Tibial artery (tissue), 4 donors: Measurements from ENCODE around the gene PDP2.

Source experiments
- DNase-seq, 2 donors: peaks; one replicate each; pipeline ENCODE4 v3.0.0-alpha.2; 2019
- H3K27ac ChIP-seq, 2 donors: fragments of 200-600 bp; sonication (generic) in 1 of 2; 1 replicate in 1 of 2; 2 replicates in 1 of 2; pipeline ENCODE4 v1.5.1; 2018 to 2019; ENCODE audit warnings: mild to moderate bottlenecking in 1 of 2
- H3K27me3 ChIP-seq, 2 donors: fragments of 200-600 bp; sonication (generic) in 1 of 2; one replicate each; pipeline versions ENCODE4 v1.5.1 to v1.6.0; 2016 to 2019
- H3K36me3 ChIP-seq, 3 donors: fragments of 200-600 bp; sonication (generic) in 2 of 3; one replicate each; pipeline ENCODE4 v1.5.1; 2016 to 2019; ENCODE audit warnings: mild to moderate bottlenecking in 2 of 3
- H3K4me1 ChIP-seq, 4 donors: fragments of 200-600 bp; sonication (generic) in 2 of 4; 1 replicate in 3 of 4; 2 replicates in 1 of 4; pipeline ENCODE4 v1.5.1; 2016 to 2019
- H3K4me3 ChIP-seq, 2 donors: fragments of 200-600 bp; sonication (generic) in 1 of 2; 1 replicate in 1 of 2; 2 replicates in 1 of 2; pipeline ENCODE4 v1.5.1; 2018 to 2019; ENCODE audit warnings: mild to moderate bottlenecking in 2 of 2
- H3K9me3 ChIP-seq, 3 donors: fragments of 200-600 bp; sonication (generic) in 1 of 3; one replicate each; pipeline ENCODE4 v1.5.1; 2016 to 2019
- intact Hi-C: fragments of 100-400 bp; cut with DNase I; formaldehyde crosslinking; loops from one replicate; pipeline ENCODE4 v1.15.0; 2023; ENCODE audit warnings: low total_unique reads
- TF ChIP-seq, protein P1 (sequence below), 2 experiments: fragments of 200-600 bp in 1 of 2; fragments of 450-650 bp in 1 of 2; IDR thresholded peaks; one replicate each; pipeline ENCODE4 v1.5.1; 2017 to 2019; ENCODE audit warnings: antibody characterized with exemption in 2 of 2, mild to moderate bottlenecking in 1 of 2, moderate library complexity in 1 of 2

PDP2 gene, protein sequence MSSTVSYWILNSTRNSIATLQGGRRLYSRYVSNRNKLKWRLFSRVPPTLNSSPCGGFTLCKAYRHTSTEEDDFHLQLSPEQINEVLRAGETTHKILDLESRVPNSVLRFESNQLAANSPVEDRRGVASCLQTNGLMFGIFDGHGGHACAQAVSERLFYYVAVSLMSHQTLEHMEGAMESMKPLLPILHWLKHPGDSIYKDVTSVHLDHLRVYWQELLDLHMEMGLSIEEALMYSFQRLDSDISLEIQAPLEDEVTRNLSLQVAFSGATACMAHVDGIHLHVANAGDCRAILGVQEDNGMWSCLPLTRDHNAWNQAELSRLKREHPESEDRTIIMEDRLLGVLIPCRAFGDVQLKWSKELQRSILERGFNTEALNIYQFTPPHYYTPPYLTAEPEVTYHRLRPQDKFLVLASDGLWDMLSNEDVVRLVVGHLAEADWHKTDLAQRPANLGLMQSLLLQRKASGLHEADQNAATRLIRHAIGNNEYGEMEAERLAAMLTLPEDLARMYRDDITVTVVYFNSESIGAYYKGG

DNA sequence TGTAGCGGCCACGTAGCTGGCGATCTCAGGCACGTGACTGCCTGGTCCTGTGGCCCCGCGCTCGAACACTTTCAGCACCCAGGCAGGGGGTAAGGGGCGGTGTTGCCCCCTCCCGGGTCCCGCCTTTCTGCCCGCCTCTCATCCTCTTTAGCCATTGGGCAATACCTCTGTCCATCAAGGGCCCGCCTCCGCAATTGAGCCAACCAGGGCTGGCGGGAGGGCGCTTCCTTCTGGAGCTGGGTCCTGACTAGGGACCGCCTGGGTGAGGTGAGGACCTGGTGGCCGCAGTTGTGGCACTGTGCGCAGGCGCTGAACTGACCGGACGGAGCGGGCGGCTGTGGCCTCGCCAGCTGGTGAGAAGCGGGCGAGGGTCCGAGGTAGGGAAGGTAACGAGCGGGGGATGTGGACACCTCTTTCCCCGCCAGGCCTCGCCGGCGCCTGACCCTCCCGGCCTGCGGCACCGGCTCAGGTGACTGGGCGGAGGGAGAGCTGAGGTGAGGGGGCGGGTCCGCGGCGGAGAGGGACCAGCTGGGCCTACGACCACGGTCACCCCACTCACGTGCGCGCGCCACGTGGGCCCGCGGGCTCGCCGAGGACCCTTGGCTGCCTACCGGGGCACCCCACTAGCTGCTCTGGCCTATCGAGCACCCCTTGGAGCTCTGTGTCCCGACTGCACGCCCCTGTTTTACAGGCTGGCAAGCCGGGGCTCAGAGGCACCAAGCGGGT lies at the start of gene PDP2:
Gene PDP2 (plus strand): TSS at position 228 of the 726 bp plus-strand sequence. CDS start 3,770 bp downstream, outside the sequence.
- Histone ChIP-seq H3K4me1 (peaks cover 4 to 24% (median 15%) of the 10 kb centered on the region in 4 donors), H3K27me3 (no peaks in the 10 kb centered on the region), H3K9me3 (no peaks in the 10 kb centered on the region), H3K27ac (peak within 1 kb of the TSS; percentile 78 to 84), H3K36me3 (peaks cover 12 to 21% (median 13%) of the 10 kb centered on the region in 3 donors), H3K4me3 (peak within 1 kb of the TSS; percentile 80 to 97)
- intact Hi-C loops = loop anchor here (5.0 kb wide), 1 partner anchor 282 kb away; the partner anchor contains the start of gene HSF4
- peak; percentile 97 to 98 for DNase-seq
- TF ChIP-seq, protein P1, sequence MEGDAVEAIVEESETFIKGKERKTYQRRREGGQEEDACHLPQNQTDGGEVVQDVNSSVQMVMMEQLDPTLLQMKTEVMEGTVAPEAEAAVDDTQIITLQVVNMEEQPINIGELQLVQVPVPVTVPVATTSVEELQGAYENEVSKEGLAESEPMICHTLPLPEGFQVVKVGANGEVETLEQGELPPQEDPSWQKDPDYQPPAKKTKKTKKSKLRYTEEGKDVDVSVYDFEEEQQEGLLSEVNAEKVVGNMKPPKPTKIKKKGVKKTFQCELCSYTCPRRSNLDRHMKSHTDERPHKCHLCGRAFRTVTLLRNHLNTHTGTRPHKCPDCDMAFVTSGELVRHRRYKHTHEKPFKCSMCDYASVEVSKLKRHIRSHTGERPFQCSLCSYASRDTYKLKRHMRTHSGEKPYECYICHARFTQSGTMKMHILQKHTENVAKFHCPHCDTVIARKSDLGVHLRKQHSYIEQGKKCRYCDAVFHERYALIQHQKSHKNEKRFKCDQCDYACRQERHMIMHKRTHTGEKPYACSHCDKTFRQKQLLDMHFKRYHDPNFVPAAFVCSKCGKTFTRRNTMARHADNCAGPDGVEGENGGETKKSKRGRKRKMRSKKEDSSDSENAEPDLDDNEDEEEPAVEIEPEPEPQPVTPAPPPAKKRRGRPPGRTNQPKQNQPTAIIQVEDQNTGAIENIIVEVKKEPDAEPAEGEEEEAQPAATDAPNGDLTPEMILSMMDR (IDR thresholded peaks at IDR 0.05) = no peak

DNA sequence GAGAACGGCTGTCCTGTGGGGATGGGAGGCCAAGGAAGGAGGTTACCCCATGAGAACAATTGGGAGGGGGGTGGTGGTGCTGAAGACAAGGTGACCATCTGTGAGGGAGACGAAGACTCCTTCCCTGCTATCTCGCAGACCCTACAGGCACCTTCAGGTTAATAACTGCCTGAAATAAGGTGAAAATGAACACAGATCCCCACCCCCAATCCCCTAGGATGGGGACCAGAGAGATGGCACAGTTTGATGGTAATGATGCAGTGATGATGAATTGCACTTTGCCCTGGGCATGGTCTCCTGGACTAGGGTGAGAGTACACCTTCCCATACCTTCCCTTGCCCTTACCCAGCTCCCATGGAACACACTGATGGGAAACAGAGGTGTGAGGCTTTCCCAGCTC lies 48.1 kb upstream of the PDP2 start:
- TF ChIP-seq, protein P1 (IDR thresholded peaks at IDR 0.05) = no peak
- DNase-seq = no peak
- Histone ChIP-seq H3K27me3 (no peaks in the 10 kb centered on the region), H3K9me3 (no peaks in the 10 kb centered on the region), H3K36me3 (peaks cover 0 to 10% (median 9%) of the 10 kb centered on the region in 3 donors), H3K4me3 (no peak overlapping the region), H3K27ac (no peak overlapping the region), H3K4me1 (peaks cover 0 to 21% (median 15%) of the 10 kb centered on the region in 4 donors)
- intact Hi-C loops = loop anchor here (5.0 to 10.0 kb wide), 2 partner anchors 35 to 177 kb away; no protein-coding TSS in a partner anchor

DNA sequence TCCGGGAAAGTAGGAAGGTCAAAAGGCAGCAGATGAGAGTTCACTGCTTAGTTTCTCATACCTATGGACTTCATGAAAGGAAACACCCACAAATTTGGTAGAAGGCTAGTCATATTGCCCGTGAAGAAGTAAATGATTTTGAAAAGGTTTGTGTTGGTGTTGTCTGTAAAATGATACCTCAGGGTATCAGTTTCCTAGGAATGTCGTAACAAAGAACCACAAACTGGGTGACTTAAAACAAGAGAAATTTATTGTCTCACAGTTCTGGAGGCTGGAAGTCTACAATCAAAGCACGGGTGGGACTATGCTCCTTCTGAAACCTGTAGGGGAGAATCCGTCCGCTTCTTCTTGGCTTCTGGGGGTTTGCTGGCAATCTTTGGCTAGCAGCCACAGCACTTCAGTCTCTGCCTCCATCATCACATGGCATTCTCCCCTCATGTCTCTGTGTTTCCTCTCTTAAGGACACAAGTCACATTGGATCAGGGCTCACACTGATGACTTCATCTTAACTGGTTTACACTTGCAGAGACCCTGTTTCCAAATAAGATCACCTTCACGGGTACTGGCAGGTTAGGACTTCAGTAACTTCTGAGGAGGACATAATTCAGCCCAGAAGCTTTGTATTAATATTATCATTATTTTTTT lies 47.5 kb upstream of the PDP2 start:
- TF ChIP-seq, protein P1 (IDR thresholded peaks at IDR 0.05) = no peak
- intact Hi-C loops = loop anchor here (5.0 to 10.0 kb wide), 2 partner anchors 35 to 178 kb away; no protein-coding TSS in a partner anchor
- DNase-seq = no peak

DNA sequence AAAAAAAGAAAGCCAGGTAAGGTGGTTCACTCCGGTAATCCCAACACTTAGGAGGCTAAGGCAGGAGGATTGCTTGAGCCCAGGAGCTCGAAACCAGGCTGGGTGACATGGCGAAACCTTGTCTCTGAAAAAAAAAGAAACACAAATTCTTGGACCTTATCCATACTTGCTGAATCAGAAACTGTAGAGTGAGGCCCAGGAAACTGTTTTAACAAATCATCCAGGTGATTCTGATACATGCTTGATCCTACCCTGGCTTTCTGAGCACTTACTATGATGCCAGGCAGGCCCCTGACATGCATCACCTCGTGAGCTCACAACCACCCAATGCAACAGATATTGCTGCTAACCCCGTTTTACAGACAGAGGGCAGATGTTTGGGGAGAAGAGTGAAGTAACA lies 45.6 kb upstream of the PDP2 start:
- H3K9me3 ChIP-seq = no peaks in the 10 kb centered on the region
- TF ChIP-seq, protein P1 (IDR thresholded peaks at IDR 0.05) = no peak
- no peak overlapping the region for H3K4me3 ChIP-seq
- intact Hi-C loops = loop anchor here (5.0 to 10.0 kb wide), 2 partner anchors 33 to 180 kb away; no protein-coding TSS in a partner anchor
- DNase-seq = no peak
- no peaks in the 10 kb centered on the region for H3K27me3 ChIP-seq
- H3K27ac ChIP-seq = no peak overlapping the region
- H3K4me1 ChIP-seq = peaks cover 0 to 4% (median 4%) of the 10 kb centered on the region in 4 donors
- no peaks in the 10 kb centered on the region for H3K36me3 ChIP-seq

More for the DNA sequence above, 47.5 kb upstream of the PDP2 start:
- Histone ChIP-seq H3K27me3 (no peaks in the 10 kb centered on the region), H3K27ac (no peak overlapping the region), H3K9me3 (no peaks in the 10 kb centered on the region), H3K4me3 (no peak overlapping the region), H3K4me1 (peaks cover 0 to 19% (median 15%) of the 10 kb centered on the region in 4 donors), H3K36me3 (peaks cover 0 to 4% (median 3%) of the 10 kb centered on the region in 3 donors)

DNA sequence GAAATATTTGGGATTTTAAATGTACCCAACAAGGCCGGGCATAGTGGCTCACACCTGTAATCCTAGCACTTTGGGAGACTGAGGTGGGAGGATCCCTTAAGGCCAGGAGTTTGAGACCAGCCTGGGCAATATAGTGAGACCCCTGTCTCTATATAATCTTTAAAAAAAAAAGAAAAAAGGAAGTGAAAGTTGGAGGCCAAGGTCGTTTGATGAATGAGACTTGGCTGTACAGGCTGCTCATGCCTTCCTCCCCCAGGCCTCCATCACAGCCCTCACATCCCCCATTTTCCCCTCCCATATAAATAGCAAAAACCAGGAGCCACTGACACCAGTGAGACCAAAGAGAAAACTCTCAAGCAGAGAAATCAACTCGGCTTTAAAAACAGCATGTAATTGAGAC lies 39.4 kb upstream of the PDP2 start:
- intact Hi-C loops = no loop called here
- TF ChIP-seq, protein P1 (IDR thresholded peaks at IDR 0.05) = no peak
- Histone ChIP-seq H3K27ac (no peak overlapping the region), H3K27me3 (peaks cover 6 to 31% of the 10 kb centered on the region in 2 donors), H3K9me3 (no peaks in the 10 kb centered on the region), H3K4me1 (peaks cover 8 to 22% (median 21%) of the 10 kb centered on the region in 4 donors), H3K4me3 (no peak overlapping the region), H3K36me3 (no peaks in the 10 kb centered on the region)
- DNase-seq = no peak
